Measurements from ENCODE around the gene G6PC2. TPM values are rescaled to one million over a fixed set of nuclear protein-coding genes. Genes with fewer than 3 reads are reported as not detected.

The G6PC2 gene
- polyA plus RNA-seq, 10 donors, result 0.09 TPM; not detected in 9

GRCh38 chr2:168945508-168945907 lies 44.4 kb downstream of the G6PC2 start:
- no peak for DNase-seq

GRCh38 chr2:168948621-168949212 lies 47.6 kb downstream of the G6PC2 start:
- no peak for DNase-seq

- DNase-seq, result no peak
Observed at GRCh38 chr2:168949324-168949723, 48.2 kb downstream of the G6PC2 start.

GRCh38 chr2:168951871-168952270 lies 50.8 kb downstream of the G6PC2 start:
- no peak for DNase-seq

GRCh38 chr2:168952424-168952823 lies 51.3 kb downstream of the G6PC2 start:
- no peak for DNase-seq

GRCh38 chr2:168954256-168954655 lies 53.2 kb downstream of the G6PC2 start:
- DNase-seq, result no peak

- no peak for DNase-seq
Observed at GRCh38 chr2:168955321-168955720, 54.2 kb downstream of the G6PC2 start.

- DNase-seq, result no peak
Observed at GRCh38 chr2:168956392-168956791, 55.3 kb downstream of the G6PC2 start.

Other genes starting within 250 kb of the G6PC2 start
- 10 to 100 TPM in 6 of 10 donors, 1 to 10 TPM in 4; 7.2 to 16.5 (median 10.3) TPM for gene NOSTRIN, start 98.7 kb upstream of the G6PC2 start, polyA plus RNA-seq (ENCODE audit: insufficient read length in 10 of 10)
- 10 to 100 TPM in 4 of 10 donors, 1 to 10 TPM in 6; 5.7 to 21.3 (median 9.6) TPM for gene SPC25, start 10.9 kb upstream of the G6PC2 start, polyA plus RNA-seq (ENCODE audit: insufficient read length in 10 of 10)
- gene ABCB11, start 130.0 kb downstream of the G6PC2 start, polyA plus RNA-seq (ENCODE audit: insufficient read length in 10 of 10), result under 1 TPM in 3 of 10 donors, not detected in 7; 0.06 to 0.21 (median 0.11) TPM
- gene DHRS9, start 168.3 kb downstream of the G6PC2 start, polyA plus RNA-seq (ENCODE audit: insufficient read length in 10 of 10), result 1 to 10 TPM in 2 of 10 donors, under 1 TPM in 8; 0.24 to 1.0 (median 0.61) TPM

All from muscle of back (tissue), 11 donors.